HS-27A (cell line): Measurements from ENCODE around the gene LHX8.
"Not testable (repeated sequence)": the region's sequence is repeated elsewhere in the genome, so short reads cannot be mapped to it uniquely, and the experiment has no call there.

ENCODE experiments used
- DNase-seq: peaks from one replicate; pipeline ENCODE4 v3.0.0-alpha.2; 2012; ENCODE audit warnings: low read depth, missing footprints

Gene LHX8

DNA sequence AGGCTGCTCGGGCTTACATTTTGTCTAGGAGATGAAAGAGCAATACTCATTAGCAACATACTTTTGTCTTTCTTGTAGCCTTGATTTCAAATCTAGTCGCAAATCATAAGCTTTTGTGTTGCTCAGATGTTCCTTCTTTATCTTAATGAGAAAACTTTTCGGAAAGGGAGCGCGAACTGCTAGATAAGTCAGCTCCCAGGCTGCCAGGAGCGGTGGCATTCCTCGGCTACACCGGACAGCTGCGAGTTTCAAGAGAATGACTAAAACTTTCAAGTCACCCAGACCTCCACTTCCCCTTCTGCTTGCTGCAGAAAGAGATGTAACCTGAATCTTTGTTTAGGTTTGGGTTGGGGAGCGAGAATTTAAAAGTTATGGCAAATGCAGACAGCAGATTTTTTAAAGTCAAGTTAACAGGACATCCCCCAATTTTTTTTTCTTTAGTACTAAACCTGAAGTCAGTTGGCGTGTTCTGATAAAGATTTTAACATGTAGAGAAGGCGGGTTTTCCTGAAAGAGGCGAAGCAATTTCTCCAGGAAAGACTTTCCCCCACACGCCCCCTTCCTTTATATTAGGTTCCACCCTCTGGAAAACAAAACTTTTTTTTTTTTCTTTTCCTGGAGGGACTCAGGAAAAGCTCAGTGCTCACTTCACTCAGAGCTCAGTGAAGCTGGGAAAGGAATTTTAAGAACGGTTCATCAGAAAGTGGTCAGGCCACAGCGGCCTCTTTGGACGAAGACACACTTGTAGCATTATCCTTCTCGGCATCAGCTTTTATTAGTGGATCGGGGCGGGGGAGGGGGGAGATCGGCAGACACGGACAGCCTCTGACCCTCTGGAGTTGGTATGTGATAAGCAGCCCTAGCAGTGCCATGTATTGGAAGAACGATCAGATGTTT lies at the start of gene LHX8:
LHX8 (plus strand) TSS at position 639 of the 897 bp plus-strand sequence. CDS start 2,227 bp downstream, outside the sequence.
- DNase-seq = no peak

DNA sequence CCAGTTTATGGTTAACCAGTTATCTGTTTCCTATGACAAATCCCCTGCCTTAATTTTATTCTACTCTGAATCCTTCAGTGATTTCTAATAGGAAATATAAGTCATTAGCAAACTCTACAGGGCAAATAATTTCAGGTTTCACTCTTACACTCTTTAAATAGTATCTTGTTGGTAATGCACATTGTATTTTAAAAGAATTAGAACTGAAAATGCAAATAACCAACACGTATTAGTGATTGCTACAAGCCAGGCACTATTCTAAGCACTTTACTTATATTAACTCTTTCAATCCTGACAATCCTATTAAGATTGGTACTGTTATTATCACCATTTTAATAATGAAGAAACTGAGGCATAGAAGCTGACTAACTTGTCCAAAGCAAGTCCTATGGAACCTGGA lies 48.3 kb upstream of the LHX8 start:
- DNase-seq = no peak

DNA sequence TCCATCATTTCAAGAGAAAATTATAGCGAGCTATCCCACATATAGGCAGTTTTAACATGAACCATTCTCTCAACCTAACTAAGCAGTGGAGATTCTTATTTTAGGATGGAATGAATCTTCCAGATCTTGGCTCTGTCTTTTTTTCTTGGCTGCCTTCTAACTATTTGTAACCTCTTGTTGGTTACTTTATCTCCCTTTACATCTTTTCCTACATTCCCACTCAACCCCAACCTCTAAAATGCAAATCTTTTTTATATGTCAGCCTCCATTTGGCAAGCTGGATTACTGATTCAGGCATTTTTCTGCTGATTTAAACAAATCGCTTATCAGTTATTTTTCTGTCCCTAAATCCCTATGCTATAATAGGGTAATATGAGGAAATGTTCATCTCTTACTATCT lies 46.9 kb upstream of the LHX8 start:
- DNase-seq = no peak

GRCh38 chr1:75092141-75092540 lies 42.0 kb upstream of the LHX8 start:
- no peak for DNase-seq

GRCh38 chr1:75097654-75098053 lies 36.5 kb upstream of the LHX8 start:
- DNase-seq = no peak

DNA sequence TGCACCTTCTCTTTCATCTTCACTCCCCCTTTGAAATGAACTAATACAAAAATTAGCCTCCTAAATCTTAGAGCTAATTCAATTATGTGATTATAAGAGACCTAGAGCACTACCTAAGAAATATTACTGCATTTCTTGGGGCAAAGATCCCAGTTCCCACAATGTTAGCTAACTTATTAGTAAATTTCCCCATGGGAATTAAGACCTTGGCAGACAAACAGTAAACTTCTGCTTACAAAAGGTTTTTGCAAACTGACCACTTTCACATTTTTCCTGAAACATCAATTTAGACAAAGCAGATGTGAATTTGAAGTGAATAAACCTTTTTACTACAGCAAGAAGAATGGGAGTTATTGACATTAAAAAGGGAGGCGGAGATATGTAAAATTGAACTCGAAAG lies 34.6 kb upstream of the LHX8 start:
- no peak for DNase-seq

GRCh38 chr1:75100481-75101092 lies 33.6 kb upstream of the LHX8 start:
- DNase-seq = no peak

DNA sequence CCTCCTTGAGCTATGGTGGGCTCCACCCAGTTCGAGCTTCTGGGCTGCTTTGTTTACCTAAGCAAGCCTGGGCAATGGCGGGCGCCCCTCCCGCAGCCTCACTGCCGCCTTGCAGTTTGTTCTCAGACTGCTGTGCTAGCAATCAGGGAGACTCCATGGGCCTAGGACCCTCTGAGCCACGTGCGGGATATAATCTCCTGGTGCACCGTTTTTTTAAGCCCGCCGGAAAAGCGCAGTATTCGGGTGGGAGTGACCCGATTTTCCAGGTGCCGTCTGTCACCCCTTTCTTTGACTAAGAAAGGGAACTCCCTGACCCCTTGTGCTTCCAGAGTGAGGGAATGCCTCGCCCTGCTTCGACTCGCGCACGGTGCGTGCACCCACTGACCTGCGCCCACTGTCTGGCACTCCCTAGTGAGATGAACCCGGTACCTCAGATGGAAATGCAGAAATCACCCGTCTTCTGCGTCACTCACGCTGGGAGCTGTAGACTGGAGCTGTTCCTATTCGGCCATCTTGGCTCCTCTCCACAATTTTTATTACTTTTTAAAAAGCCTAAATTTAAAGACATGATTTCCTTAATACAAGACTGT lies 21.7 kb upstream of the LHX8 start:
- not testable (repeated sequence) for DNase-seq

DNA sequence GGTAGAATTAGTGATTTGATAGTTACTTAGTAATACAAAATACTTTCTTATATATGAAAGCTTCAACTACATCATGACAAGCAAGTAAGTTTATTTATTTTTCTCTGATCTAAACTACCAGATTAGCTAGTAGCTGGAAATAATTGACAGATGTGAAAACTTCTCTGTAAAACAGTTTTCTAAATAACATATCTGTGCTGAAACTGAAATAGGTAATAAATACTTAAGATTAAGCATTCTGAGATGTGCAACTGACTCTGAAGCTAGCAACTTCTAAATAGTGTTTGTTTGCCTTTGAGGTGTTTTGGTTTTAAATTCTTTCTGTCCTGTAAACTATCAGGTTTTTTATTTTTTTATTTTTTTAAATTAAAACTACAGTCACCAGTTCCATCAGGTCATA lies 18.5 kb upstream of the LHX8 start:
- DNase-seq = no peak

DNA sequence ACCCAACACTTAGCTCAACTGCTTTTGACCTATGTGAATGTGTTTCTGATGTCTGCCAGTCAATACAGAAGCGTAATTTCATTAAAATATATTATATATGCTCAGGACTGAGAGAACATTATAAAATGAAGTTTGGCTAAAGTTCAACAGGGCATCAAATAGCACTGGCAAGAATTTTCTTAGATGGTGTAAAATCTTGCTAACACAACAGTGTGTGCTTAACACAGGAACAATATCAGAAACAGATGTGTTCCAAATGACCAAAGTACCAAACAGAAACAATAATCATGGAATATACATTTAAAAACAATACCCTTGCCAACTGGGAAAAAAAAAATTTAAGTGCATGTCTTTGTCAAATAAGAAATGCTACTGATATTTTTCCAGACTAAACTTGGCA lies 10.4 kb upstream of the LHX8 start:
- DNase-seq = no peak

- DNase-seq = no peak
Observed at GRCh38 chr1:75124510-75124909, 9.7 kb upstream of the LHX8 start.

DNA sequence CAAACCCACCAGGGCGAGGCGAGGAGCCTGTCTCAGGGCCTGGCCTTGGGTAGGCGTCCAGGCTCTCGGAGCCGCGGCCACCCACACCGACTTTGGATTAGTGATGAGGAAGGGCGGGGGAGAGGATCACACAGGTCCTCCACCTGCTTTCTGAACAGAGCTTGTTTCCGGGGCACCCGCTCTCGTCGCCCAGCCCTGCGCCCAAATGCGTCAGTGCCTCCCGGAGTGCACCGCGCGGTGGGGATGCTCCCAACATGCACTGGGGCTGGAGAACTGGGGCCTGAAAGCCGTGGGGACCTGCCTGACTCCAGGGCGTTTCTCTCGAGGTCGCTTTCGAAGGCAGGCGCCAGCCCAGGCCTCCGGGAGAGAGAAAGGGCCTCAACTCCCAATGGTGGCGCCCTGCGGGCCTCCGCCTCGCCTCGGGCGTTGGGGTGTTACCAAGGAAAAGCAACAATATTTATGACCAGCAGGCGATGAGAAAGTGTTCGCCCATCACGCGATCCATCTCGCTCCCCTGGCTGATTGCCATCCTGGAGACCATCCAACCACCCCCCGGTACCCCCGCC lies 8.9 kb upstream of the LHX8 start:
- DNase-seq = no peak

- no peak for DNase-seq
Observed at GRCh38 chr1:75126611-75127101, 7.5 kb upstream of the LHX8 start.

- DNase-seq = no peak
Observed at GRCh38 chr1:75127916-75128717, 6.1 kb upstream of the LHX8 start.

DNA sequence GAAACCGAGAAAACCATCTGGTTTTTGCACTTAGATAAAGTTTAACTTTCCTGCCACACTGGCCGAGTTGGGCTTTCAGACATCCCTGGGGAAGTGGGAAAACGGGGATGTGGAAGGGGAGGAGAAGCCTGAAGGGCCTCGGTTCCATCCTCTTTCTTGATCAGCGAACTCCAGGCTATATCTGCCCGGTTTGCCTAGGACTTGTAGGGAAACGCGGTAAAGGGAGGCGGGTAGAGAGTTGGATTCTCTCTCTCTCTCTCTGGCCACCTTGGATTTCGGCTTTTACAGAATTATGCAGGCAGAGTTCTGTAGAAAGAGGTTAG lies 4.6 kb upstream of the LHX8 start:
- no peak for DNase-seq

- no peak for DNase-seq
Observed at GRCh38 chr1:75129983-75130789, 4.0 kb upstream of the LHX8 start.

- no peak for DNase-seq
Observed at GRCh38 chr1:75130865-75131564, 3.2 kb upstream of the LHX8 start.

DNA sequence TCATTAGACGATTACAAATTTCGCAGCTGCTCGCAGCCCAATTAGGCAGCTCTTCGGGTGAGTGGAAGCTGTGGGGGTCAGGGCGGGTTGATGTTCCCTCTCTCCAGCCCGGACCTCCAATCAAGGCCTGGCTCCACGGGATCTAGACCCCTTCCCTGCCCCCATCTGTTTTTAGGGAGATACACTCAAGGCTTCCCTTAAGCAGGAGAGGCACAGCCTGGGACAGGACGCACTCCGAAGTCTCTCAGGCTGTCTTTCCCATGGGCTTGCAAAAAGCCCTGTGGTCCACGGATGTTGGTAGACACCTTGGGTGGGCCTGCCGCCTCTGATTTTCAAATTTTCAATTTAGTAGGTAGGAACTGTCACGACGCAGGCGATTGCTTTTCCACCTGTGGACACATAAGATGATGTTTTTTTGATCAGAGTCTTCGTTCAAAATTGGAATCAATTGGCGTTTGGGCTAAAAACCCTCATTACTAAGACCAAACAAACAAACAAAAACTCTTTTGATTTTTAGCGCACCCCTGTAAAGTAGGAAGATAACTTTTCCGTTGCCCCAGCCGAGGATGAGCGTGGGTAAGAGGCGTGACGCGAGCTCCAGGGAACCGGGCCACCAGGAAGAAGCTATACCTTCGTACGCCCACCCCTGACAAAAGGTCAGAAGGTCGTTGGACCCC lies 2.5 kb upstream of the LHX8 start:
- DNase-seq = no peak

DNA sequence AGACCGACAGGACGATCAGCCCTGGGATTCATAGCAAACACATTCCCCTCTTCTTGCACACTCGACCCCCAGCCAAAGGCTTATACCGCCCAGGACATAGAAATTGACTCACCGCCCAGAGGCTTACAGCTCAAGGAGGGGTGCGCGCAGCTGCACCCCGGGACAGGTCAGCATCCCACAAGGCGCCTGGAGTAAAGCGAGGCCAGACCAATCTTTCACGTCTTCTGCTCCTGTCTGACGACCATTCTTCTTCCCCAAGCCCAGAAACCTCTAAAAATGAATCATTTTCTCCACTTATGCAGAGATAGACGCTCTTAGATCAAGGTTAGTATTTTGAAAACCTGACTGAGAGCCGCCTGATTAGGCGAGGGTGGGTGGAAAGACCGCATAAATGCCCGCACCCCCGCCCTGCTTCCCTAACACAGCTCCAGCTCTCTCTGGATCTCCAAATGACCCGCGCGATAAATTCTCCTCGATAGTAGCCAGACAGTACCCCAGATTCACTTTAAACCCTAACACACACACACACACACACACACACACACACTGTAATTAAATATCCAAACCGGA lies 1.9 kb upstream of the LHX8 start:
- DNase-seq = no peak
